HG02678 (cell line): ENCODE data around the gene NPAS3.

Experiments
- ATAC-seq: cut with Tn5 transposase; IDR thresholded peaks from one replicate; pipeline ENCODE4 v1.9.1; 2021; ENCODE audit warnings: mild to moderate bottlenecking, moderate library complexity; ENCODE audit not compliant: unreplicated experiment

The NPAS3 gene

DNA sequence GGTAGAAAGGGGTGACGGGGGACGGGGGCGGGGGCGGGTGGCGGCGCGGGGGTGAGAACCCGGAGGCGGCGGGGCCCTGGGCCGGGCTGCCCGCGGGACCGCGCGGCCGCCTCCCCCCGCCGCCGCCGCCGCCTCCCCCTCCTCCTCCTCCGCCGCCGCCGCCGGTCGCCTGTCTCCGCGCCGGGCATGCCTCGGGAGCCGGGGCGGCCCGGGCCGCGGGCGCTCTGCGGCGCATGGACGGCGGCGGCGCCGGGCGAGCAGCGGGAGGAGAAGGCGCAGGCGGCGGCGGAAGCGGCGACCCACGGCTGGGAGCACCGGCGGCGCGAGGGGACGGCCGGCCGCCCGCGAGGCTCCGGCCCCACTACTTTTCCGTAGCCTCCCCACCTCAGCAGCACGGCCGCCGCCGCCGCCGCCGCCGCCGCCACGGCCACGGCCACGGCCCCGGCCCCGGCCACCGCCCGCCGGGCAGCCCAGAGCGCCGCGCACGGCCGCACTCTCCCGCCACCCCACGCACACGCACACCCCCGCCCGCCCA, at the start of gene NPAS3:
TSS of gene NPAS3 (plus strand) at position 161 of the 535 bp plus-strand sequence.
- peak; percentile 31 for ATAC-seq

DNA sequence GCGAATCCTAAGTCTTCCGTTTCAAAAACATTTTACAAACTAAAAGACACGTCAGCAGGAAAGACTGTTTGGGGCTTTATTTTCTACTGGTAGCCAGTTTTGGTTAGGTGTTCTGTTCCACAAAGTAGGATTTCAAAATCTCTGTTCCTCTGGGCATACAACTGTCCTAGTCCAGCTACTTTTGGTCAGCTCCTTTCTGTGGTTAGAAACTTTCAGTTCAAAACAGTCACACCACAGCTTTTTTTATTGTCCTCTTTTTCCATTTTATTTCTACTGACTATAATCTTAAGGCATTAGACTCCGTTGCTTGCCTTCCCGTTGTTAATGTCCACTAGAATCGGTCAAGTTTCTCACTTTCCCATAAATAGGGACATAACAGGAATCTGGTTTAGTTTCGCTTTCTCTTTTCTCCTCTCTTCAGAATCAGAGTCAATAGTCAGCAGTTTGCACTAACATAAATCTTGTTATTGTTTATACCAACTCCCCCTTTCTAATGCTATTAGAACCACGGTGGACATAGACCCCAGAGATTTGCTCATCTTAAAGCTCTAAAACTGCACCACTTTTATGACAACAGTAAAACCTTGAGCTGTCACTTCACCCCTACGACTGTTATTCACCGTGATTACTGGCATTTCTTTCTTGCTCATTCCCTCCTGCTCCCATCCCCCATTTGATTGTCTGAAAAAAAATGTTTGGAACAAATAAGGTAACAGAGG, 41.5 kb upstream of the NPAS3 start:
- ATAC-seq: no peak

DNA sequence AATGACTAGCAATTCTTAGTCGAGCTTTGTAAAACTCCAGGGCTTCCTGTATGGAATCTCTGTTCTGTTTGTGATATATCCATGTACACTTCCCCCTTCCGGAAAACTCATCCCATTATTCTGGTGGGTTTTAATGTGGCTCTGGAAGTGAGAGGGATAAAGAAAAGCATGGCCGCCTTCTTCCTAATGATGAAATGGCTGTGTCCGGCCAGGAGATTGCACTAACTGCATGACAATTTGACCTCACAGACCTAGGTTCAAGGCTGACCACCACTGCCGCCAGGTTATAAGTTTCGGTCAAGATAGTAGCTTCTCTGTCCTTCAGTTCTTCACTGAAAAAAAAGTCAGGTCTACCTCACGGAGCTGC, 41.0 kb upstream of the NPAS3 start:
- ATAC-seq: no peak

DNA sequence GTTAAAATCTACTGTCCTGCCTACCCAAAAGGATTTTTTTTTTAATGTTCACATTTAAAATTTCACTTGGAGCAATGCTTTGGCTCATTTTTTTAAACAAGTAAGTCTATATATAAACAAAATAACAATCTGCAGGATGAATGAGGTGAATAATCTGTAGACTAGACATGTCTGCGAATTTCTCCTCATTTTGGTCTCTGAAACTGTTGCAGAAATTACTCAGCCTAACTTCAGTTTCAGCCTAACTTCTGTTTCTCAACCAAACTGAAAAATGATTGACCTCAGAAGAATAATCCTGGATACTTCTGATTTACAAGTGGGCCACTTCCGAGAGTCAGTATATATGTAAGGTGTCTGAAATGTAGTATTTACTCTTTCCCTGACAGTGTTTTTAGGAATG, 39.8 kb upstream of the NPAS3 start:
- no peak for ATAC-seq

DNA sequence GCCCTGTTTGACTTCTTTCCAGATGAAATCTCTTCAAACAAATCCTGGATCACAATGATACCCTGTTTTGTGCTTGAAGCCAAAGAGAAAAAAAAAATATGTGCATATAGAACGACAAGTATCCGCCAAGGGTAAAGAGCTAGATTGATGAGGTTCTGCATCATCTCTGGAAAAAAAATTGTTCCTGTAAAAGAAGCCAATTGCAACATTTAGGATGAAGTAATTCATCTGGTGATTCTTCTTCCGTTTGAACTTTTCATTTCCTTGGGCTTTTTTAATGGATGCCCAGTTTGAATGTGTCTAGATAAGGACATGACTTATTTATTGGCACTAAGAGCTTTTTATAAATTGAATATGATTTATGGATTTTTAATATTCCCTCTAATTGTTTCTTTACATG, 38.1 kb upstream of the NPAS3 start:
- ATAC-seq: no peak

DNA sequence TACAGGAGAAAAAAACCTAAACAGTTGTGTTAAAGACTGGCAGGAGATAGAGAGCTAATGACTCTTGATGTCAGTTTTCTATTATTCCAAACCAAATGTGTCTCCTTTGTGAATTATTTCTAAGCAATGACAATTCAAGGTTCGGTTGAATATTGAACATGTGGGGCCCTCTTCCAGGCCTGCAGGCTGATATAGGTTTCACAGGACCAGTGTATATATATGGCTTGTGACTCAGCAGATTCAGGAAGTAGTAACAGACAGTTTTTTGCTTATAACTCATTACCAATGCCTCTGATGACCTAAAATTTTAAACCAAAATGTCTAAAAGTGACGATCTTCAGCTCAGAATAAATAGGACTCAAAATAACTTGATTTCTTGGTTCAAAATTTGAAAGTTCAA, 33.7 kb upstream of the NPAS3 start:
- no peak for ATAC-seq

DNA sequence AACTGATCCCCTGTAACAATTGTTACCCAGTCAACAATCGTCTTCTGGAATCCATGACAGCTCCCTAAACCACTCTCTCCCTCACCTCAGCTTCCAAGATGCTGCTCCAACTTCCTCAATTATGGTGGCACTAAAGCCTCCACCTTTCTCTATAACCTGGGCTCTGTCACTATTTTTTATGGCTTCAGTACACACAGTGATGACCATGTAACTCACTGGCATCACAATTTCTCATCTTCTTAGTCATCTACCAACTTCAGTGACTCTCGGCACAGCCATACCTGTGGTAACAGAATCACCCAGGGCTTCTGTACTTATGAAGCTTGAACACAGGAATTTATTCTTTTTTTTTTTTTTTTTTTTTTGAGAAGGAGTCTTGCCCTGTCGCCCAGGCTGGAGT, 32.0 kb upstream of the NPAS3 start:
- ATAC-seq: no peak

DNA sequence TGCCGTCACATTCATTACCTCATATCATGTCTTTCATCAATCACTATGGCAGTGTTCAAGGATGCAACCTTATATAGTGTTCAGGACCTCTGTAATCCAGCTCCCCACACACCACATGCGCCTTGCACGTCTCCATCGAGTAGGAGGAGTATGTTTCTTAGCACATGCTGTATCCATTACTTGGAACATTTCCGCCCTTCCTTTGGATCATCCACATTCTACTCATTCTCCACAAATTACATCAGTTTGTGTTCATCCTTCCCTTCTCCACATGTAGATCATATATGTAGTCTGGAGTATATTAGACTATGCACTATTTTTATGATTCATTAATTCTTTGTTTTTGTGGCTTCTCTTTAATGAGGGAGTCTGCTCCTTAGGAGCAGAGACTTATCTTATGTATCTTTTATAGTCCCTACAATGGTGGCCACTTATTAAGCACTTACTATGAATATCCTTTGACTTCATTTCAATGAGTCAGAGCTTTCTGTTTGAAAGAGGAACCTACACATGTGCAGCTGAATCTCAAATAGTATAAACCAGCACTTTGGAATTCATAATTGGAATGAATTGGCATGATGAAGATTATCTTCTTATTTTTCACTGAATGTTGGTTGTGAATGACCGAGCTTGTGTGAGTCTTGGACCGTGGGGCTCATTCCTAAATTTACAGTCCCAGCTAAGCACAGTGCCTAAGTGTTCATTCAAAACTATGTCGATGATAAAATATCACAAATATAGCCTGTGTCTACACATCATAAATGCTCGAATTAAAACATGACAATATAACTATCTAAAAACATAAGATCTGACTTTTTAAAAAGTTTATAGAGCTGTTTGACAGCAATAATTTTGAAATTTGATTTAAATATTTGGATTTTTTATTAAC, 30.2 kb upstream of the NPAS3 start:
- no peak for ATAC-seq

DNA sequence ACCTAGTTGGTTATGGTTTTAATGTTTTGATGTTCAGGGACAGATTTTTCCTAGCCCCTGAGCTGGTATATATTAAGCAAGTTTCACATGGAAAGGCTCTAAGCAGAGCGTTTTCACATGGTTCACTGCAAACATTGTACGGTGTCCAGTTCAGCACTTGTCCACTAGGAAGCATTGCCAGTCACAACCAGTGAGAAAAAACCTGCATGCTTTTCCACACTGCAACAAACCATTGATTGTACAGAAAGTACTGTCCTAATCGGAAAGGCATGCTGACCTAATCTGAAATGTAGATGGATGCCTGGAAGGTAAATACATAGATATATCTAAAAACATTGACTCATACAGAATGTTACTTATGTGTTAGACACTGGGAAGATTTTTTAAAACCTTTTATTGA, 25.0 kb upstream of the NPAS3 start:
- ATAC-seq: no peak

DNA sequence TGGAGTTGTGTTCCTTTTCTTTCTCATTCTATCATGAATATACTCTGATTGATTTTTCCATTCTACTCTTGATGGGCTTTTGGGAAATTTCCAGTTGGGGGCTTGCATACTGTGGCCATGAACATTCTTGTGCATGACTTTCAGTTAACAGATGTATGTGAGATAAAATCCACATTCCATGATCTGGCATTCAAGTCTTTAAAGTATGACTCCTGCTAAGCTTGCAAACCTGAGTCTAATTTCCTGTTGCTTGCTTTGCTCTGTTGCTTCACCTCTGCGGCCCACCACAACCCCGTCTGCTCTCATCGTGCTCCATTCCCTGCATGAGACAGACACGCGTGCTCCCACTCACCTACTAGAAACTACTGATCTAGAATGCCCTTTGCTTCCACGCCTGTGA, 24.3 kb upstream of the NPAS3 start:
- ATAC-seq: no peak

DNA sequence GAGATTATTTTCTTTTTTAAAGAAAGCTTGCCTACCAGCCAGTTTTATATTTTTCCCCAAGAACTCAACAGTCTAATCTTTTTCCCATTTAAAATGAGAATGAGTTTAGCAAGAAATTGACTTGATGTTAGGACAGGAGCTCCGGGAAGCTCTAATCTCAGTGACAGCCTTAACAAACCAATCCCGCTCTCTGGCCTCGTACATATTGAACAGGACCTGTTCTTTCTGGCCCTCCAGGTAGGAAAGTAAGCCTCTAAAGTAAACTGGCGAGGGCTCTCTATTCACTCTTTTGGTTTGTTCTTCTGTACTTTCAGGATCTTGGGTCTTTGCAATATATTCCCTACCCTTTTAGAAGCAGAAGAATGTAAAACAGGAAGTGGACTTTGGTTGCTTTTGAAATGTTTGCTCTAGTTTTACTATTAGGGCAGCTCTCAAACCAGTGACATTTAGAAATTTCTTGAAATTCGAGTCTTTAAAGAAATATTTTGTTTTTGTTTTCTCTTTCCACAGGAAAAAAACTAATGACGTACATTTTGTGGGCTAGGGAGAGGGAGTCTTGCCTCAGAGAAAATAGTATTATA, 17.9 kb upstream of the NPAS3 start:
- no peak for ATAC-seq

DNA sequence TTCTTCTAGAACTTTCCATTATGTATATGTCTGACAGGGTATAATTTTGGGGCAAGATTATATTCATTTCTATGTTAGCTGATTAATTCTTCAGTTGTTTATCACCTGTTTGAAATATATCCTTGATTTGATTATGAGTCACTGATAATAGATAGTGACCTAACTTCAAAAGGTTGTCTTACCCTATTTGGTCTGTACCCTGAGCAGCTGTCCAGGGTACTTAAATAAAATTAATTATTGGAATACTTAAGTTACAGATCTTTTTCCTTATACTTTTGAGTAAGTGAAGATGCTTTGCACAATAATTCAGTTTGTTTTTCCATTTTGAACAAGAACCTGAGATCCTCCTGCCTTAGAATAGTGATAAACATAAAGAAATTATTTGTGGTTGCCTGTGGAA, 13.2 kb upstream of the NPAS3 start:
- ATAC-seq: no peak

DNA sequence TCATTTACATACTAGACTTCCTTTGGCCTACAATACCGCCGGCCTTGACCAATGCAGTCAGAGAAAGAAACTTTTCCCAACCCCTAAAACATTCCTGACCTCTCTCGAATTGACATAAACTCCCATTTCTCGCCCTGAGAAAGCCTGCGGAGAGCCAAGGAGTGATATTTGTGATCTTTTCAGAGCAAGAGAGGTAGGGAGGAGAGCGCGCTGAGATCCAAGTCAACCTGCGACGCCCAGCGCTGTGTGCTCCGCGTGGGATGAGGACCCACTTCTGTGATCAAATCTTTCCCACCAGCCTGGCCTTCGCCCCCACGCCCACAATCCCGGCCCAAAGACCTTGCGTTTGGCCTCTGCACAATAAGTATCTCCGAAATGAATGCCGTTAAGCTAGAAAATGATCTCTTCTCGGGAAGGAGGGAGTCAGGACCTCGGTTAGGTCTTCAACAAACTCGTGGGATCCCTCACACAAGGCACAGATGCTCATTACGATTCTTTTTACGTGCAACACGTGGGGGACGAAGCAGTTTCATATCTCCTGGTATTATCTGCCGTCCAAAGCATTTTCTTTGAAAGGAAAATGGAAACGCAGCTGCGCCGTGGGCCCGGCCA, 6.3 kb upstream of the NPAS3 start:
- no peak for ATAC-seq

DNA sequence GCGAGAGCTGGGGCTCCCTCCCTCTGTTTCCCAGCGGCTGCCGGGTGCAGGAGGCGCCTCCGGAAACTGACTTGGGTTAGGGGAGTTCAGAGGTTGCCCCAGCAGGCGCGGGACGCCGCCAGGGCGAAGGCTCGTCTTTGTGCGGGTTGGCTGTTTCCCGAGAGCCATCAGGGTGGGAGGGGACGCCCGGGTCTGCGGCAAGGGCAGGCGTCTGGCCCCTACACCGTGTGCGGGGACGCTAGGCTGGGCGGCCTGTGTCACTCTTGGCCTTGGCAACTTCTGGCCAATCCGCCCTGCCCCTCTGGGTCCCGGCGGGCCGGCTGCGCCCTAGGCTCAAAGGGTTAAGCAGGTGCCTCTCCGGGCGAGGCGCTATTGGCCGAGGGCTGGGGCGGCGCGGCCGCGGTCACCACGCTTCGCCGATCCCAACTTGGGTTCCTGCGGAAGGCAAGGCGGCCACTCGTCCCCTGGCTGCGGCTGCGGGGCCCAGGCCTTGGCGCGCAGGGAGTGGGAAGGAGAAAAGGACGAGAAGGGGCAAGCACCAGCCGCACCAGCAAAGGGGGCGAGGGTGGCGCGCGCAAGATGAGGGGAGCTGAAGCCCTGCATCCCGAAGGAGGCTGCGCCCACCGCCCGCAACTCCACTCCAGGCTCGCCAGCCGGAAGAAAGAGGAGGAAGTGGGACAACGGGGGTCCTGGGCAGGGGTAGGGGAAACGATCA, 5.6 kb upstream of the NPAS3 start:
- no peak for ATAC-seq

DNA sequence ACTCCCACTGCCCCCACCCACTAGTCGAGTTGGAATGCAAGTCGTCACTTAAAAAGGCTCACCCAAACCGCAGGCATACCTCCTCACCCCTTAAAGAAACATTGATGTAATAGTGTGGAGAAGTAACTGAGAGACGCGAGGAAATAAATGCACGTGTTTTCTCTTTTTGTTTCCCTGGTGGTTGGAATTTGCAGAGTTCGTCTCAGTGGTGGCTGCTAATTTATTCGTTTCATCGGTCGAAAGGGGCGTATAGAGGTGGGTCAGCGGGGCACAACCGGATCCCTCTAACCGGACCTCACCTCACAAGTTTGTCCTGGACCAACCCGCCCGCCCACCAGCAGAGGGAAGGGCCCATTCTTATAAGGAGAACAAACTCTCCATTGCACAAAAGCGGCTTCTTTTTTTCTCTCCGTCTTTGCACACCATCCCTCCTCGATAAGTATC, 5.0 kb upstream of the NPAS3 start:
- ATAC-seq: no peak

DNA sequence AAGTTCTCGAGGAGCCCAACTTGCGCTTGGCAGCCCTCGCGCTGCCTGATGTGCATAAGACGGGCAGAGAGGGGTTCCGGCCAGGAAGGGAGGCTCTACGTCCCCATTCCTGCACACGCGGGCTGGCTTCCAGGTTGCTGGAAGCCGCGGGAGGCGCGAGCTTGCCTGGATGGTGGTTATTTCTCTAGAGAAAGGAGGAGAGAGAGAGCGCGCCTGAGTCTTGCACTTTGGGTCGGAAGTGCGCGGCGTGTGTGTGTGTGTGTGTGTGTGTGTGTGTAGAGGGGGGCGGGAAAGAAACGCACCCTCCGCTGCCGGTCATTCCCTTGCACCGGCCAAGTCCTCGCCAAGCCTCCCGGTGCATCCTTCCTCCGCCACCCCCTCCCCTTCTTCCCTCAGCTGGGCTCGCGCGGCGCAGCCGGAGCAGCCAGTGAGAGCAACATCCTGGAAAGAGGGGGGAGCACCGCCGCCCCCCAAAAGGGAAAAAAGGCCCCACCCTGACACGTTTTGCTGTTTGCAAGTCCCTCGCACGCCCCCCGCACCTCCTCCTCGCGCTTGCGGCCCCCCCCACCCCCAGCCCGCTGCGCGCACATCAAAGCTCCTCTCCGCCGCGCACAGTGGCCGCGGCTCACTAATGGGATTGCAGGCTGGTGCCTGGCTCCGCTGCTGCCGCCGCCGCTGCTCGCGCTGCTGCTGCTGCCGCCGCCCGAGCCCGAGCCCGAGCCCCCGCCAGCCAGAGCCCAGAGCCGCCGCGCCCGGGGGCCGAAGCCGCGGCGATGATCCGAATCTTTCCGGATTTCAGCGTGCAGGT, 4.4 kb upstream of the NPAS3 start:
- ATAC-seq: no peak

DNA sequence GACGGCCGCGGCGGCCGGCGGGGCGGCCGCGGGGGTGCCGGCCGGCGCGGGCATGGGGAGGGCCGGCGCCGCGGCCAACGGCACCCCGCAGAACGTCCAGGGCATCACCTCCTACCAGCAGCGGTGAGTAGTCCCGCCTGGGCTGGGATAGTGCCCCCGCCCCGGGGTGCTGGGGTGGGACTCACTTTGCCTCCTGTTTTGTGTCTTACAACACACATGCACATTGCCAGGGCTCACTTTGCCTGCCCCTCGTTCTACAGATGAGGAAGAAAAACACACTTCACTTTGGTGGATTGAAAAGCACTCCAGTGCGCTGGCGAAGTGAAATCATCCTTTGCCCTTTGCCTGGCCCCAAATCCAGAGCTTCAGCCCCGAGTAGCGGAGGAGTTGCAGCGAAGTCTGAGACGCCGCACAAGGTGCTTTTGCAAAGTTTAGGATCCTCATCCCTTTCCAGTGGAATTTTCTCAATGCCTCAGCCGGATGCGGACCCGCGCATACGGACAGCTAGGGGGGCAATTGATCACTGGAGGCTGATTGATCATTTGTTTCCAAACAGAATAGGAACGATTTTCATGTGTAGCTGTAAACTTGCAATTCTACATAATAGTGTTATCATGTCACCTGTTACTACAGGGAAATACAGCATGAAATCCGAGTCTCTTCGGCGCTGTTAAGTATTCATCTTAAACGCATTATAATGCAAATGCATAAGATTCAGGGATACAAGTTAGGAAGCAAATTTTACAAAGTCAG, 3.6 kb upstream of the NPAS3 start:
- no peak for ATAC-seq

DNA sequence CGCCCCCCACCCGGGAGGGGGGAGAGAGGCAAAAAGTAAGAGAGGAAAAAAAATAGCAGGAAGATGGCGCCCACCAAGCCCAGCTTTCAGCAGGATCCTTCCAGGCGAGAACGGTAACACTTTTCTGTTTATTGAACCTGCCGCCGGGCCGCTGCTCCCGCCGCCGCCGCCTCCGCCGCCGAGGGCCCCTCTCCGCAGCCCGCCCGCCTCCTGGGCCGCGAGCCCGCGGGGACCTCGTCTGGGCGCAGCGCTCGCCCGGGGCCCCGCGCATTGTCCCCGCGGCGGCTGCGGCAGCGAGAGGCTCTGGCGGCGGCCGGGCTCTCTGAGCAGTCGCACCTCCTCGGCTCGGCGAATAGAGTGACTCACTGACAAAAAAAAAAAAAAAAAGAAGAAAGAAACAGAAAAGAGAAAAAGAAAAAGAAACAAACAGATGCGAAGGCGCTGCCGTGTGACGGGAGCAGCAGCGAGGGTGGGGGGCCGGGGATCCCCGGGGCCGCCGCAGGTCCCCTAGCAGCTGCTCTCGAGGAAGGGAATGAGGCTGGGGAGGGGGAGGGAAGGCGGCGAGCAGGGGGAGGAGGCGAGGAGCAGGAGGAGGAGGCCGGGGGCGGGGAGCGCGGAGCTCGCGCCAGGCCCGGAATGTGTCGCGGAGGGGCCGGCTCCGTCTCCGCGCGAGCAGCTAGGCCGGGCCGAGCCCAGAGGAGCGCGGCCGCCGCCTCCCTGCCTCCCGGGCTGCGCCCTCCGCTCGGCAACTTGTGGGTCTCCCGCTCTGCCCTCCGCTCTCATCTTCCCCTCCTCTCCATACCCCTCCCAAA, 781 bp downstream of the NPAS3 start:
- peak; percentile 40 for ATAC-seq
